PFSK-1 (cell line): ENCODE data around the gene ZNF879.

Experiments
- FOXP2 ChIP-seq: optimal IDR thresholded peaks from 2 replicates; pipeline ENCODE3; 2011; ENCODE audit warnings: borderline replicate concordance, control low read depth, inconsistent platforms; ENCODE audit not compliant: insufficient read depth; ENCODE audit errors: extremely low read length, extremely low read depth
- POLR2AphosphoS5 ChIP-seq: IDR thresholded peaks from 2 replicates; pipeline ENCODE4 v1.6.1; 2012; ENCODE audit warnings: low read depth, mild to moderate bottlenecking, control low read depth, low read length, moderate library complexity
- SIN3A ChIP-seq: IDR thresholded peaks from 2 replicates; pipeline ENCODE4 v1.6.1; 2012; ENCODE audit warnings: mild to moderate bottlenecking, low read length, moderate library complexity, borderline replicate concordance; ENCODE audit not compliant: insufficient read depth
- TAF1 ChIP-seq: IDR thresholded peaks from 2 replicates; pipeline ENCODE4 v1.6.1; 2012; ENCODE audit warnings: low read length, control low read depth, borderline replicate concordance; ENCODE audit not compliant: insufficient read depth
- TF ChIP-seq, protein P1 (sequence below), 2 experiments: IDR thresholded peaks; 2 replicates each; pipeline versions ENCODE4 v1.6.1 to v1.8.0; 2011 to 2012; ENCODE audit warnings: low read depth in 2 of 2, low read length in 2 of 2, control low read depth in 1 of 2, inconsistent platforms in 1 of 2, mild to moderate bottlenecking in 1 of 2, moderate library complexity in 1 of 2; ENCODE audit not compliant: insufficient read depth in 1 of 2

- no peak for TF ChIP-seq POLR2AphosphoS5
- TF ChIP-seq, protein P1, sequence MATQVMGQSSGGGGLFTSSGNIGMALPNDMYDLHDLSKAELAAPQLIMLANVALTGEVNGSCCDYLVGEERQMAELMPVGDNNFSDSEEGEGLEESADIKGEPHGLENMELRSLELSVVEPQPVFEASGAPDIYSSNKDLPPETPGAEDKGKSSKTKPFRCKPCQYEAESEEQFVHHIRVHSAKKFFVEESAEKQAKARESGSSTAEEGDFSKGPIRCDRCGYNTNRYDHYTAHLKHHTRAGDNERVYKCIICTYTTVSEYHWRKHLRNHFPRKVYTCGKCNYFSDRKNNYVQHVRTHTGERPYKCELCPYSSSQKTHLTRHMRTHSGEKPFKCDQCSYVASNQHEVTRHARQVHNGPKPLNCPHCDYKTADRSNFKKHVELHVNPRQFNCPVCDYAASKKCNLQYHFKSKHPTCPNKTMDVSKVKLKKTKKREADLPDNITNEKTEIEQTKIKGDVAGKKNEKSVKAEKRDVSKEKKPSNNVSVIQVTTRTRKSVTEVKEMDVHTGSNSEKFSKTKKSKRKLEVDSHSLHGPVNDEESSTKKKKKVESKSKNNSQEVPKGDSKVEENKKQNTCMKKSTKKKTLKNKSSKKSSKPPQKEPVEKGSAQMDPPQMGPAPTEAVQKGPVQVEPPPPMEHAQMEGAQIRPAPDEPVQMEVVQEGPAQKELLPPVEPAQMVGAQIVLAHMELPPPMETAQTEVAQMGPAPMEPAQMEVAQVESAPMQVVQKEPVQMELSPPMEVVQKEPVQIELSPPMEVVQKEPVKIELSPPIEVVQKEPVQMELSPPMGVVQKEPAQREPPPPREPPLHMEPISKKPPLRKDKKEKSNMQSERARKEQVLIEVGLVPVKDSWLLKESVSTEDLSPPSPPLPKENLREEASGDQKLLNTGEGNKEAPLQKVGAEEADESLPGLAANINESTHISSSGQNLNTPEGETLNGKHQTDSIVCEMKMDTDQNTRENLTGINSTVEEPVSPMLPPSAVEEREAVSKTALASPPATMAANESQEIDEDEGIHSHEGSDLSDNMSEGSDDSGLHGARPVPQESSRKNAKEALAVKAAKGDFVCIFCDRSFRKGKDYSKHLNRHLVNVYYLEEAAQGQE (IDR thresholded peaks at IDR 0.05; ENCODE audit: insufficient read depth in 1 of 2, low read depth in 2 of 2, low read length in 2 of 2), result no peak
- TF ChIP-seq SIN3A, result no peak
- TF ChIP-seq TAF1, result no peak
- TF ChIP-seq FOXP2, result no peak
These were observed 26.4 kb upstream of the ZNF879 start for GRCh38 chr5:178997191-178997590.
